Amygdala (tissue), 56 donors: ENCODE measurements around the gene CORO2B.
A peak's percentile ranks its signal among the peaks of the same experiment; 100 is the strongest.
"Not testable (repeated sequence)": the region's sequence is repeated elsewhere in the genome, so short reads cannot be mapped to it uniquely, and the experiment has no call there.

Source experiments
- DNase-seq, 56 donors: peaks; one replicate each; lab custom pipeline; 2025; lab: John Stamatoyannopoulos, UW

The CORO2B gene

DNA sequence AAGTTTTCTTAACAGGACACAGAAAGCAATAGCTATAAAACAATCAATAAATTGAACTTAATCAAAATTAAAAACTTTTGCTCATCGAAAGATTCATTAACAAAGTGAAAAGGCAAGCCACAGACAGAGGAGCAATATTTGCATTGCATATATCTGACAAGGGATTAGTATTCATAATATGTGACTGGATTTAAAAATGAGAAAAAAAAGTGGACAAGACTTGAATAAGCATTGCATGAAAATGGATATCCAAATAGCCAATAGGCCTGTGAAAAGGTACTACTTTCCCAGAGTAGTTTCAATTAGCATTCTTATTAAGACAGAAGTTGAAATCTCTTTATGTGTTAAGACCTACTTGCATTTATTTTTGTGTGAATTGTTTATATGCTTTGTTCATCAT, 84.7 kb downstream of the CORO2B start:
- DNase-seq = no peak

DNA sequence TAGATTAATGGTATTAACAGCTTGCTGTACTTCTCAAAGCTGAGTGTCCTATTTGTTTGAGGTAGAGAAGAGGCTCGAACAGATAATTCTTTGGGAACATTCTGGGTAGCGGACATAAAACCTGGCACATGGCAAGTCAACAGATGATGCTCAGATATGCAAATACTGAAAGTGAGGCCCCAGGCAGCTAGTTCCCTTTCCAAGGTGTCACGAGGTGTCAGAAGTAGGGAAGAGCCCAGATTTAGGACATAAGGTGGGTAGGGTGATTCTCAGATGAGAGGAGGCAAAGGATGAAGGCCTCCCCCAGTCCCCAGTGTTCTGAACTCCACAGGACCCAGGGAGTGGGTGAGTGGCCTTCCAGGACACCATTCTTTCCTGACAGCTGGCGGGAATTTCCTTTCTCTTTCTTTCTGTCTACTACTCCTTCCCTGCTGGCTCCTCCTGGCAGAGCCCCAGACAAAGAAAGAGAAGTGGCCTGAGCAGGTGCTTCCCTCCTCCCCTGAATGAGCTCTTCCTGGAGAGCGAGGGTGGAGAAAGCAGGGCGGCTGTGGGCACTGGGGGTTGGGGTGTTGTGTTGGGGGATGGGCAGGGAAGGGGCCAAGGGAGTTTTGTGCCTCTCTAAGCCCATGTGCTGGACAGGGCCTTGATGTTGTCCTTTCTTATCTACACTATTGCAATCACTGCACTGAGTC, 87.5 kb downstream of the CORO2B start:
- no peak for DNase-seq

DNA sequence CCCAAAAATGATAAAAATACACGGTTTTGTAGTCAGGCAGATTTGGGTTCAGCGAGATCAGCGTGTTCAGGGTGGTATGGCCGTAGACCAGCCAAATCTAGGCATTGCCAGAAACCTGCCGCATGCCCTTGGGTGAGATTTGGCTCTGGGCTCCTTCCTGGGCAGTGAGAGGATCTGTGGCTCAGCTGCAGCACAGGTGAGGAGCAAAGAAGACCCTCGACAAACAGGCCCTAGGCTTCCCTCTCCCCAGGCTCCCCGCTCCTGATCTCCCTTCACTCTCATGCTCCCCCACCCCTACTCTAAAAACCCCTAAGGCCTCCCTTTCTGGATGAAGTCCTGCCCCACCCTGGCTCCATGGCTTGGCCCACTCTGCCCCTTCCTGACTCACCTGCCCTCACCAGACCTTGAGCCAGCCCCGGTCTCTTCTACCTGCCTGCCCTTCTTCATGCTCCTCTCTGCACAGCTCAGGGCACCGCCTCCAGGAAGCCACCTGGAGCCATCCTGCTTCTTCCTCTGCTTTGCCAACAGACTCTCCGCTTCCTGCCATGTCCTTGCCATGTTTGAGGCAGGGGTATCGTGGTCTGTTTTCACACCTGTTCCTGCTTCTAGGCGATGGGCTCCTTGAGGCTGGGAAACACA, 88.1 kb downstream of the CORO2B start:
- no peak for DNase-seq

DNA sequence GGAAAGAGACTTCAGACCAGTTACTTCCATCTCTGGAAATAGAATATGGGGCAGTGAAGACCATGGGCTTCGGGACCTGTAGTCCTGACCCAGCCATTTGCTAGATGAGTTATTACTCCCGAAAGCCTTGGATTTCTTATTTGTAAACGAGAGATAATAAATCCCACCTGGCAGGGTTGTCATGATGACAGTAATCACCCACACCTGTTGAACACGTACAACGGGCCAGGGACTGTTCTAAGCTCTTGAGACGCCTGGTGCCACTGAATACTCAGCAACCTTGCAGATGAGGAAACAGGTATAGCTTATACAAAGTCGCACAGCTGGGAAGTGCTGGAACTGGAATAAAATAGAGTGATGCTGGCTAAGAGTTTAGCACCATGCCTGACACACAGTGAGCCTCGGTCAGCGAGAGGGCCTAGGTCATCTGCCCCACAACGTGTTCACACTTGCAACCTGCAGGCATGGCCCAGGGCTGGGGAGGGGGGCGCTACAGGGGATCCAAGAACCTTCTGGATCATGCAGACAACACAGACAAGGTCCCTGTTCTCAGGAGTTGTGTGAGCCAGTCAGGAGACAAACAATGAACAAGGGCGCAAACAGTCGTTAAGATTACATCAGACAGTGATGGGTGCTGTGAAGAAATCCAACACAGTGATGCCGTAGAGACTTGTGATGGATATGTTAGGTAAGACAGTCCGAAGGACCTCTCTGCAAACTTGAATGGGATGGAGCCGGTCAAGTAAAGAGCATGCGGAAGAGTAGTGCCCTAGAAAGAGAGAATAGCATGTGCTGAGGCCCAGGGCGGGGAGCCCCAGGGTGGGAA, 89.2 kb downstream of the CORO2B start:
- DNase-seq = no peak

DNA sequence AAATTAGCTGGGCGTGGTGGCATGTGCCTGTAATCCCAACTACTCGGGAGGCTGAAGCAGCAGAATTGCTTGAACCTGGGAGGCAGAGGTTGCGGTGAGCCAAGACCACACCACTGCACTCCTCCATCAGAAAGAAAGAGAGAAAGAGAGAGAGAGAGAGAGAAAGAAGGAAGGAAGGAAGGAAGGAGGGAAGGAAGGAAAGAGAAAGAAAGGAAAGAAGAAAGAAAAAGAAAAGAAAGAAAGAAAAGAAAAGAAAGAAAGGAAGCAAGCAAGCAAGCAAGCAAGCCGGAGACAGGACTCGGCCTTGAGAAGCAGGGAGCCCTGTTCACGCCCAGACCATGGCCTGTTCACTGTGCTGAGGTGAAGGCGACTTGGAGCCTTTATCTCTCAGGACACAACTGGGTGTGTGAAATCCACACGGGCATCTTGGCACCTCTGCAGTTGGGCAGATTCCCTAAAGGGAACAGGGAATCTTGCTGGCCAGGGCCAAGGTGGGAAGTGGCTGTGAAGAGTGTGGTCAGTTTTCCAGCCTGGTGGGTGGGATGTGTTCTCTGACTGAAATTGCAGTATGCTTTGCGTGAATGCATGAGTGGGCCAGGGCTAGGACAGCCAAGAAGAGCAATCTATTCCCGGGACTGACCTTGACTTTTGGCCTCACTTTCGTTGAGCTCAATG, 90.3 kb downstream of the CORO2B start:
- DNase-seq = no peak

DNA sequence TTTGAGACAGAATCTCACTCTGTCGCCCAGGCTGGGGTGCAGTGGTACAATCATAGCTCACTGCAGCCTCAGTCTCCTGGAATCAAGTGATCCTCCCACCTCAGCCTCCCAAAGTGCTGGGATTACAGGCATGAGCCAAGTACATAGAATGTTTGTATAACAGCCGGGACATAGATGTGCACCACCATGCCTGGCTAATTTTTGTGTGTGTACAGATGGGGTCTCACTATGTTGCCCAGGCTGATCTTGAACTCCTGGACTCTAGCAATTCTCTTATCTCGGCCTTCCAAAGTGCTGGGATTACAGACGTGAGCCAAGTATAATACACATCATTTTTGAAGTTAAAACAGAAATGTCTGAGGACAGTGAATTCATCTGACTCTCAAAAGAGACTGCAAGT, 93.5 kb downstream of the CORO2B start:
- DNase-seq = no peak

DNA sequence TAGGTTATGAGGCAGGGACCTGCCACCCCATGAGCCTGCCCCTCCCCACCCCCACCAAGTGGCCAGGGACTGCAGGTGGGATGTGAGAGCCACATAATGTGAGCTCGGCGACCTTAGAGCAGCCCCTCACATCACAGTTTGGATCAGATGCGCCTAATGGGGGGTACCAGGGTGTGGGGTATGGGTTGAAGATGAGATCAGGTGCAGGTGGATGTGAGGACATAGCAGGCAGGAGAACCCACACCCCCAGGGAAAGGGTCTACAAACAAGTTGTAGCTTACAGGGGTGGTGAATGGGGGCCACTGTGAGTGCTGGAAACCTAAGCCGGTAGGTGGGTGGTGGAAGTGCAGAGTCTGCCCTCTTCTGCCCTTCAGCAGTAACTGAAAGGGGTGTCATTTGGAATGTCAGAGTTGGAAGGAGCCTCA, 94.0 kb downstream of the CORO2B start:
- DNase-seq = peak in 3 of 56 donors; percentile 23 to 38 (median 23)

DNA sequence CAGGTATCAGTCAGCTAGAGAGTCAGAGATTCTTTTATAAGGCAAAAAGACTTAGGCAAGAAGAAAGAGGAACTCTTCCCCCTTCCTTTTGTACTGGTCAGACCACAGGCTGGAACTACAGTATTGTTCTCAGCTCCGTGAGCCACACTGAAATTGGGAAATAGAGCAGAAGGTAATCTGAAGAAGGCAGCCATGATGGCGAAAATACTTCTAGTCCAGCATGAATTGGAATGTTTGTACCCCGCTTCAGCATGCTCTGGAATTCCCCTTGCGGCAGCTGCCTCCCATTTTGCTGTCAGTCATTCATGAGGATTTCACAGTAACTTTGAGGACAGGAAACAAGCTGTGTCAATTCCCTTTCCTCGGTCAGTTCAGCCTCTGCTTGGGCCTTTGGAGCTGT, 96.2 kb downstream of the CORO2B start:
- DNase-seq = no peak

DNA sequence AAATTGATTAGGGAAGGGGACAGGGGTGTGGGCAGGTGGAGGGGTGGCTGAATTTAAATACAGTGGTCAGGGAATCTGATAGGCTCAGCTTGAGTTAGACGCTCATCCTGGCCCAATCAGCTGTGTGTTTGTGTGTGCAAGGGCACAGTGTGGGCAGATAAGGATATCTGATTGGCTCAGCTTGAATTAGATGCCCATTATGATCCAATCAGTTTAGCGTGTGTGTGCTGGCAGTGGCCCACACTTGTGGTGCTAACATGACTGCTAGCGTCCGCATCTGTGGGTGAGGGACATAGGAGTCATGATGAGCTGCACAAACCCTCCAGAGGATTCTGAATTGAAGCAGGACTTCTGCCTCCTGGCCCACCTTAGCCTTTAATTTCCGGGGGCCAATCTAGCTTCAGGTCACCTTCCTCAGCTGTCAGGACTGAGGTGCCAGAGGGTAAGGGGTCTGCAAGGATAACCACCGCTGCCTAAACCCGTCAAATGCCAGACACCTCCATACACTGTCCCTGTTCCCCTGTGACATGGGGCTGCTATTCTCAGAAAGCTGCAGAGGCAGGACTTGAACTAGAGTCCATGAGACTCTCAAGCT, 97.3 kb downstream of the CORO2B start:
- DNase-seq = peak in 8 of 56 donors; percentile 22 to 44 (median 30)

DNA sequence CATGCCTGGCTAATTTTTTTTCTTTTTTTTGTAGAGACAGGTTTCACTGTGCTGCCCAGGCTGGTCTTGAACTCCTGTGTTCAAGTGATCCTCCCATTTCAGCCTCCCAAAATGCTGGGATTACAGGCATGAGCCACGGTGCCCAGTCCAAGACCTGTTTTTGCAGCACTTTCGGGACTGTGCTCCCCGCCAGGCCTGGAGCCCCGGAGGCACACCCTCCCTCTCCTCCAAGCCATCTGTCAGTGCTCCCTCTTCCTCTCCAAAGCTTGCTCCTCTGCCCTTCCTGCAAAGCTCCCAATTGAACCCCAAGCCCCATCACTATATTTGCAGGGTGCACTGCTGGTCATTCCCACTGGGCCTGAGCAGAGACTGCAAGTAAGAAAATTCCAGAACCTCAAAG, 98.1 kb downstream of the CORO2B start:
- DNase-seq = no peak

DNA sequence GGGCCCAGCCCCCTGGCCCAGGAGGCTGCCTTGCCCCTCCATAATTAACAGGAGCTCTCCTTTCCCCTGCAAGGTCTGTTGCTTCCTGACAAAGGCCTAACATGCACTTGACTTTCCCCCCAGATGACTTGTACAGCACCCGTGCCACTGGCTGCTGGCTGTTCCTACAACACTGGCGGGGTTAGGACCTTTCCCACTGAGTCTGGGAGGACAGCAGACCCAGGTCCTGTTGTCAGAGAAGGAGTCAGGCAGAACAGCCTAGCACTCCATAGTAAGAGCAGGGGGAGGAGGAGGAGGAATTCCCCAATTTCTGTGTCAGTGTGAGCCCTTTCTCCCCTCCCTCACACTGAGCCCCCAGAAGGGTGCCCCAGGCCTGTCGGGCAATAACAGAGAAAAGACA, 99.2 kb downstream of the CORO2B start:
- DNase-seq = no peak

DNA sequence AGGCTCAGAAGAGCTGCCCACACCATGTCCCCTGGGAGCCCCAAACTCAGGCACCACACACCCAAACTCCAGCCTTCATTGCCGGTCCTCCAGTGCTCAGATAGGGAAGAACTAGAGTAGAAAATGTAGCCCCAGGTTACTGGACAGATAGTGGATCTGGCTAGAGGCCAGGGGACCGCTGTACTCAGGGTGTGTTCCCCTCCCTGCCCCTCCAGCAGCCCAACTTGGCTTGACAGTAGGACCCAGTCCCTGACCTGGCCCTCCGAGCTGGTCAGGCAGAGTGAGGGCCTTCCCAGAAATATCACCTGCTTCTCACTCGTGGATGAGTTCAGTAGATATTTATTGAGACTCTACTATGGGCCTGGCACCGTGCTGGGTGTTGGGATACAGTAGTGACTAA, 100.0 kb downstream of the CORO2B start:
- peak in 1 of 56 donors; percentile 12 for DNase-seq

DNA sequence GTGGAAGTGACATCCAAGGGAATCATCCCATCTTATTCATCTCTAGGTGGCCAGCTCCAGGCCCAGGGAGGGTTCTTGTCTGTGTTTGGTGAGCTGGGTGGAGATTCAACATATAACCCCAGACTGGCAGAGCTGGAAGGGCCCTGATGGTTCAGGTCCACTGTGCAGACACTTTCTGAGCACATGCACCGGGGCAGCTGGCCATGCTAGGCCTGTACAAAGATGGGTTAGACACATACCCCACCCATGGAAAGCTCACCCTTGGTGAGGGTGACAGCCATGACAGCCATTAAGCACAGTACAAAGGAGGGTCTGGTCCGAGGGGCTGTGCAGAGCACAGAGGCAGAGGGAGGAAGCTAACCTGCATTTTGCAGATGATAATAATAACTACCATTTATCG, 100.4 kb downstream of the CORO2B start:
- DNase-seq = peak in 1 of 56 donors; percentile 44

DNA sequence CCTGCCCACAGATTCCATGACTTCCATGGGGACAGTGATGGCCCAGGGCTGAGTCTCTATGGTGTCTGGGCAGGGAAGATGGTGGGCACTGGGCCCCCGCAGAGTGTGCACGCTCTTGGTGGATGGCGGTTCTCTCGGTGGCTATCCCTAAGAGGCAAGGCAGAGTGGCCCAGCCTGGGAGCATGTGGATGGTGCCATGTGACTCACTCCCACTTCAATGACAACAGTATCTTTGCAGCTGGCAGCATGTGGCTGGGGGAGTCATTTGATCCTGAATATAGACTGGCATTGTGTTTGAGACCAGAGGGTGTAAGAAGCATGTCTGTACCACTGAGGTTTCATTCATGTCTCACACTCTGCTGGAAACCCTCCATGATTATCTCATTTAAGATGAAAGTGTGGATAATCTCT, 101.2 kb downstream of the CORO2B start:
- peak in 50 of 56 donors; percentile 19 to 94 (median 76) for DNase-seq

DNA sequence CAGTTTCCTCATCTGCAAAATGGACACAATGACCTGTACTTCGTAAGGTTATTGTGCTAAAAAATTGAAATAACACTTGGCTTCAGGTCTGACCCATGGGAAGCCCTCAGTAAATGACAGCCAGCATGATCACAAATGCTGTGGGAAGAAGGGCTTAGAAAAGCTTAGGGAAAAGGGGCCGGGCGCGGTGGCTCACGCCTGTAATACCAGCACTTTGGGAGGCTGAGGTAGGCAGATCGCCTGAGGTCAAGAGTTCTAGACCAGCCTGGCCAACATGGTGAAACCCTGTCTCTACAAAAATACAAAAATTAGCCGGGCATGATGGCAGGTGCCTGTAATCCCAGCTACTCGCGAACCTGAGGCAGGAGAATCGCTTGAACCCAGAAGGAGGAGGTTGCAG, 102.0 kb downstream of the CORO2B start:
- not testable (repeated sequence) for DNase-seq

DNA sequence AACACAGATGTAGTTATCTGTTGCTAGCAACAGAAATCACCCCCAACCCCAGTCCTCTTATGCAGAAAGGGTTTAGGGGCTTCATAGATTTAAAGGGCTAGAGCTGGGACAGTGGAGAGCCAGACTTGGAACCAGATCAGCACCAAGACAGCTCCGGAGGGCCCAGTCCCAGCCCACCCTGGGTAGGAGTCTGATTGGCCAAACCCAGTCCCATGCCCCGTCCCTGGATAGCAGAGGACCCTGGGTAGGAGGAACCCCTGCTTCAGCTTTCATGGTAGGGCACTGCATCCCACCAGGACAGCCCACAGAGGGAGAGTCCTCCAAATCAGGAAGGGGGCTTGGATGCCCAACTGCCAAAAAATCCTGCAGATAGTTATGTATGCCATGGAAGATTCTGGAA, 103.0 kb downstream of the CORO2B start:
- DNase-seq = no peak

DNA sequence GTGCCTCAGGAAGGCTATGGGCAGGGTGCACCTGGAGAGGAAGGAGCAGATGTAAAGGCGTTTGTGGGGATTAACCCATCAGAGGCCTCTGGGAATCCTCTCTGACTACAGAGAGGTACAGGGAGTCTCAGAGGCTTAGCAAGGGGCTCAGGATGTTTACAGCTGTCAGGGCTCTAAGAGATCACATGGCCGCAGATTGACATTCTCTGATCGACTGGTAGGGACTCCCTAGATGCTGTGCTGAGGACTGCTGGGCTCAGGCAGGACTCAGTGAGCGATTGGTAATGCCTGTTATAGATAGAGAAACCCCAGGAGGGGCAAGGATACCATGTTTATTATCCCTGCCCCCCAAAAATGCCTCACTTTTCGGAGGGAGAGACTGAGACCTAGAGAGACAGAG, 103.5 kb downstream of the CORO2B start:
- peak in 5 of 56 donors; percentile 22 to 36 (median 27) for DNase-seq

DNA sequence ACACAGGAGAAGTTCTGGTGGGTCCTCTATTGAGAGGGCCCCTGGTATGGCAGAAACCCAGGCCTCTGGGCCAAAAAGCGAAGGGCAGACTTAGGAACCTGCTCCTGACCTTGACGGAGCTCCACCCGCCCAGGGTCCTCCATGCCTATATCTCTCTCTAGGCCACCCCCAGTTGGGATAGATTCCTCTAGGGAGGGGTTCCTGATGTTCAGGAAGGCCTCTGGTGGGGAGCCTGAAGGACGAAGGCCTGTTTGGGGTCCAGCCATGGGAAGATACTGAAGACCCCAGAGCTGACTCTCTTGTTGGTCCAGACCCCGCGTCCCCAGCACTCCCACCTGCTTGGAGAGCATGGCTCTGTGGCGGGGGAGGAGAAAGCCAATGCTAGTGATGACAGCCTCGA, 104.2 kb downstream of the CORO2B start:
- no peak for DNase-seq

DNA sequence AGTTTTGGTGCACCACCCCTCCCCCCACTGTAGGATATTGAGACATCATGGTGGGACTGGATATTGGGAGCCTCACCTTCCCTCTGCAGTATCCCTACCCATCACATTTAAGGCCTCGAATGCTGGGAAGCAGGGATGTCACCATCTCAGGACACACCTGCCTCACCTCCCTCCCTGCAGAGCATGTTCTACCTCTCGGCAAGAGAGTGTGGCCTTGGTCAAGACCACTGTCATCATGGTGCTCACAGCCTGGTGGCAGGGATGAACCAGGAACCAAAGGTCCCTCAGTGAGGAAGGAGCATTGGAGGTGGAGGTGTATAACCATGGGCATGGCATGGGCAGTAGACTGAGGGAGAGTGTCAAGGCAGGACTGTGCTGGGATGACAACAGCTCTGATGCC, 104.8 kb downstream of the CORO2B start:
- DNase-seq = no peak

DNA sequence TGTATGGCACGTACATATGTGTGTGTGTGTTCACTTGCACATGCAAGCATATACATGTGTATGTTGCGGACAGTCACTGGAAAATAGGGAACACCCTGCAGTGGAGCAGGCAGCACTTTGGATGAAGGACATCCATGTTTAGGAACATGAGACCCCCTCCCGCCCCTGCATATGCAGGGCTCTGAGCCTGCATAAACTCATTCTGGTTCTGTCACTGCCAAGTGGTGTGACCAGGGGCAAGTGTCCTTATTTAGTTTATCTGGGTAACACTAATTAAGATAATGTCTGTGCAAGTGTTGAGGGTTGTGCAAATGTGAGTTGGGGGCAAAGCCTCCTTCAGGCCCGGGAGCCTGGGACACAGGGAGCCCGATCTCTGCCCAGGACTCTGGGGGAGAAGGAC, 105.7 kb downstream of the CORO2B start:
- DNase-seq = no peak
